H54 (cell line): Measurements from ENCODE around the gene RNH1.
"Not testable (repeated sequence)": the region's sequence is repeated elsewhere in the genome, so short reads cannot be mapped to it uniquely, and the experiment has no call there.

Experiments used
- DNase-seq: peaks from one replicate; pipeline ENCODE4 v3.0.0; 2011; ENCODE audit warnings: low spot score, mixed read lengths; ENCODE audit not compliant: insufficient read length
- FAIRE-seq: peaks from 3 replicates; lab custom pipeline; 2011; peaks lifted over from hg19 to GRCh38; lab: Jason Lieb, UNC
- POLR2A ChIP-seq: IDR thresholded peaks from 2 replicates; pipeline ENCODE4 v1.6.1; 2011; ENCODE audit warnings: low read depth, mild to moderate bottlenecking, low read length

RNH1 gene

GRCh38 chr11:474914-475506 lies 32.0 kb downstream of the RNH1 start:
- DNase-seq (no peak), FAIRE-seq (peak; percentile 41)
- TF ChIP-seq POLR2A, result no peak

GRCh38 chr11:473962-474785 lies 32.9 kb downstream of the RNH1 start:
- FAIRE-seq (no peak), DNase-seq (no peak)
- TF ChIP-seq POLR2A, result no peak

GRCh38 chr11:473415-473814 lies 33.6 kb downstream of the RNH1 start:
- DNase-seq (no peak), FAIRE-seq (no peak)
- no peak for TF ChIP-seq POLR2A

- DNase-seq, result no peak
These were observed 34.2 kb downstream of the RNH1 start for GRCh38 chr11:472816-473215.

GRCh38 chr11:472272-472671 lies 34.8 kb downstream of the RNH1 start:
- DNase-seq (no peak), FAIRE-seq (no peak)
- no peak for TF ChIP-seq POLR2A

More at GRCh38 chr11:472816-473215, 34.2 kb downstream of the RNH1 start:
- FAIRE-seq, result no peak
- no peak for TF ChIP-seq POLR2A

- DNase-seq (no peak), FAIRE-seq (no peak)
- TF ChIP-seq POLR2A, result no peak
These were observed 35.4 kb downstream of the RNH1 start for GRCh38 chr11:471468-472145.

GRCh38 chr11:469684-470560 lies 37.1 kb downstream of the RNH1 start:
- DNase-seq (peak; percentile 44), FAIRE-seq (no peak)
- TF ChIP-seq POLR2A, result no peak

GRCh38 chr11:469026-469683 lies 37.9 kb downstream of the RNH1 start:
- FAIRE-seq, result not testable (repeated sequence)

GRCh38 chr11:468493-468892 lies 38.5 kb downstream of the RNH1 start:
- no peak for TF ChIP-seq POLR2A
- no peak for DNase-seq
- no peak for FAIRE-seq

More at GRCh38 chr11:469026-469683, 37.9 kb downstream of the RNH1 start:
- DNase-seq, result not testable (repeated sequence)

GRCh38 chr11:468036-468435 lies 39.0 kb downstream of the RNH1 start:
- TF ChIP-seq POLR2A, result no peak
- FAIRE-seq (no peak), DNase-seq (no peak)

GRCh38 chr11:465896-466530 lies 41.0 kb downstream of the RNH1 start:
- TF ChIP-seq POLR2A, result no peak
- no peak for FAIRE-seq
- no peak for DNase-seq

- no peak for TF ChIP-seq POLR2A
- FAIRE-seq (no peak), DNase-seq (no peak)
These were observed 42.7 kb downstream of the RNH1 start for GRCh38 chr11:464316-464715.

- FAIRE-seq (no peak), DNase-seq (no peak)
- no peak for TF ChIP-seq POLR2A
These were observed 44.7 kb downstream of the RNH1 start for GRCh38 chr11:462107-462890.
